Omental fat pad (tissue), 4 donors: ENCODE results near the gene TXNDC2. TPM values are rescaled to one million over a fixed set of nuclear protein-coding genes. Genes with fewer than 3 reads are reported as not detected.

Experiments
- ATAC-seq: fragments of 150-250 bp; one replicate; pipeline ENCODE4 v1.9.1; 2016; ENCODE audit warnings: mild to moderate bottlenecking, moderate library complexity; ENCODE audit not compliant: low FRiP score
- DNase-seq: peaks from one replicate; pipeline ENCODE4 v3.0.0-alpha.2; 2019; ENCODE audit warnings: low spot score
- CTCF ChIP-seq, 3 donors: fragments of 450-650 bp; IDR thresholded peaks; one replicate each; pipeline ENCODE4 v1.5.1; 2016 to 2017; ENCODE audit warnings: antibody characterized with exemption in 3 of 3, mild to moderate bottlenecking in 3 of 3, moderate library complexity in 2 of 3
- total RNA-seq, 4 donors: library from RNA; depleted of rRNA; stranded (reverse); fragments of >200 nt; gene quantifications; one replicate each; pipeline ENCODE4 v1.1.0, GENCODE V29; 2016

Gene TXNDC2
- total RNA-seq, 4 donors from 2014 or later: 0.24 to 0.44 TPM; not detected in 2

GRCh38 chr18:9845256-9845655, 40.5 kb upstream of the TXNDC2 start:
- DNase-seq (no peak), ATAC-seq (no peak)

GRCh38 chr18:9846162-9846925, 39.4 kb upstream of the TXNDC2 start:
- TF ChIP-seq CTCF (IDR thresholded peaks at IDR 0.05): no peak
- ATAC-seq (no peak), DNase-seq (no peak)

More at GRCh38 chr18:9845256-9845655, 40.5 kb upstream of the TXNDC2 start:
- no peak for TF ChIP-seq CTCF (IDR thresholded peaks at IDR 0.05)

GRCh38 chr18:9848170-9848879, 37.4 kb upstream of the TXNDC2 start:
- DNase-seq: no peak
- no peak for TF ChIP-seq CTCF (IDR thresholded peaks at IDR 0.05)
- ATAC-seq: no peak

GRCh38 chr18:9849407-9850283, 36.1 kb upstream of the TXNDC2 start:
- ATAC-seq: peak; percentile 34
- DNase-seq: no peak
- no peak for TF ChIP-seq CTCF (IDR thresholded peaks at IDR 0.05)

- TF ChIP-seq CTCF (IDR thresholded peaks at IDR 0.05): no peak
- ATAC-seq: no peak
- DNase-seq: no peak
Measured at GRCh38 chr18:9850309-9850708, 35.5 kb upstream of the TXNDC2 start.

- no peak for TF ChIP-seq CTCF (IDR thresholded peaks at IDR 0.05)
- ATAC-seq (peak; percentile 74), DNase-seq (no peak)
Measured at GRCh38 chr18:9851511-9851910, 34.3 kb upstream of the TXNDC2 start.
